ENCODE results near the gene METTL13.
A peak's percentile ranks its signal among the peaks of the same experiment; 100 is the strongest.

METTL13 gene

GRCh38 chr1:171739656-171740055 lies 41.8 kb upstream of the METTL13 start:
- peaks cover 8% of the 10 kb centered on the region for H3F3A ChIP-seq (ENCODE audit: insufficient read depth, low read length)
- no peaks in the 10 kb centered on the region for H4K20me1 ChIP-seq (ENCODE audit: insufficient read depth, low read length)
- no peaks in the 10 kb centered on the region for H3K36me3 ChIP-seq (replicated peaks; ENCODE audit: insufficient read depth, low read length)
- TF ChIP-seq CTCF (IDR thresholded peaks at IDR 0.05; ENCODE audit: low read length) (no peak), EZH2 (optimal IDR thresholded peaks at IDR 0.05; ENCODE audit: low read depth, low read length) (no peak), EZH2phosphoT487 (IDR thresholded peaks at IDR 0.05; ENCODE audit: low read length) (no peak)
- no peaks in the 10 kb centered on the region for H3K9me3 ChIP-seq (replicated peaks; ENCODE audit: insufficient read depth, low read length)
- no peak overlapping the region for H3K9ac ChIP-seq (ENCODE audit: low read length)
- H3K79me2 ChIP-seq (ENCODE audit: low read length), result 0 out of 2 replicates have a peak, but pooled peaks cover 9% of the 10 kb centered on the region
- H3K4me3 ChIP-seq (ENCODE audit: low read length), result no peak overlapping the region
- no peak overlapping the region for H2AFZ ChIP-seq (ENCODE audit: low read length)
- peaks cover 7% of the 10 kb centered on the region for H3K4me1 ChIP-seq (ENCODE audit: low read length)
- H3K27ac ChIP-seq (ENCODE audit: low read length), result no peak overlapping the region
- no peaks in the 10 kb centered on the region for H3K9me2 ChIP-seq (replicated peaks; ENCODE audit: insufficient read depth, low read length)
- no peaks in the 10 kb centered on the region for H3K27me3 ChIP-seq (replicated peaks; ENCODE audit: insufficient read depth, low read length)
- no peak overlapping the region for H3K4me2 ChIP-seq (ENCODE audit: low read depth, low read length)
- DNase-seq, result no peak

GRCh38 chr1:171740356-171740863 lies 41.0 kb upstream of the METTL13 start:
- no peaks in the 10 kb centered on the region for H3K27me3 ChIP-seq (replicated peaks; ENCODE audit: insufficient read depth, low read length)
- H3K9me2 ChIP-seq (replicated peaks; ENCODE audit: insufficient read depth, low read length), result no peaks in the 10 kb centered on the region
- H3K4me1 ChIP-seq (ENCODE audit: low read length), result peaks cover 7% of the 10 kb centered on the region
- no peaks in the 10 kb centered on the region for H3K9me3 ChIP-seq (replicated peaks; ENCODE audit: insufficient read depth, low read length)
- H3K36me3 ChIP-seq (replicated peaks; ENCODE audit: insufficient read depth, low read length), result no peaks in the 10 kb centered on the region
- TF ChIP-seq CTCF (IDR thresholded peaks at IDR 0.05; ENCODE audit: low read length), result no peak
- TF ChIP-seq EZH2 (optimal IDR thresholded peaks at IDR 0.05; ENCODE audit: low read depth, low read length), result no peak
- TF ChIP-seq EZH2phosphoT487 (IDR thresholded peaks at IDR 0.05; ENCODE audit: low read length), result no peak
- no peak overlapping the region for H3K27ac ChIP-seq (ENCODE audit: low read length)
- peak overlapping the region; percentile 83; the same call in 1 of the 2 replicates for H3K4me2 ChIP-seq (ENCODE audit: low read depth, low read length)
- no peak overlapping the region for H3K4me3 ChIP-seq (ENCODE audit: low read length)
- peaks cover 8% of the 10 kb centered on the region for H3F3A ChIP-seq (ENCODE audit: insufficient read depth, low read length)
- peak overlapping the region; percentile 100; the same call in 1 of the 2 replicates for H2AFZ ChIP-seq (ENCODE audit: low read length)
- H3K79me2 ChIP-seq (ENCODE audit: low read length), result 0 out of 2 replicates have a peak, but pooled peaks cover 9% of the 10 kb centered on the region
- no peak for DNase-seq
- no peak overlapping the region for H3K9ac ChIP-seq (ENCODE audit: low read length)
- H4K20me1 ChIP-seq (ENCODE audit: insufficient read depth, low read length), result no peaks in the 10 kb centered on the region

DNA sequence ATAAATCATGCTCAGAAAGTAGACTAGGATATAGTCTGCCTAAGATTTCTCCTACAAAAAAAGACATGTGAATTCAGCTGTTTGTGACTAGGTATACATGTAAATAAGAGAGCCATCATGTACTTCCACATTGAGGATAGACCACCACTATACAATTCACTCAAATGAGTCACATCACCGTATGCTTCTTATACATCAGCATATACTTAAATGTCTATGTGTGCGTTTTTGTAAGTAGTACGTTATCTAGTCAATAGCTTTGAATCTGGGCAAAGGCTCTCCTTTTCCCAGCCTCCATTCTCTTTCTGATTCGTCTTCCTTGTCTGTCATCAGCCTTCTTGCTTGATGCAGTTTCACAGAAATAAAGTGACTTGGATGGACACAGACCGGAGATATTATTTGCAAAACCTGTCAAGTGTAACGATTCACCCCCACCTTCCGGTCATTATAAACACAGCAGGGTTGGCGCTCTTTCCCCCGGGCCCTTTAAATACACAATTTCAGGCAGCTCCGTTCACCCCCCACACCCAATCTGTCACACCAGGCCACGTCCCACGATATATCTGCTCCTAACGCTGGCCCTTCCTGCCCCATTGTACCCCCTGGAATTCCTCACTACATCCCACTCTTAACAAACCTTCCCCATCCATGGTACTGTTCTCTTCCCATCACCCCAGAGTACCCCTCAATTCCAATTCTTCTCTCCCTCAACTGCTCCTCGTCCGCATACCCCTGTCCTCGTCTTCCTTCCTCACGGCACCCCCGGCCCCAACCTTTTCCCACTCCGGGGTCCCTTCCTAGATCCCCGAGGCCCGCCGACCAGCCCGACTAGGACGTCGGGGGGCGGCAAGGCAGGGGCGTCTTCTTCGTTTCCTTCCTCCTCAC lies 40.2 kb upstream of the METTL13 start:
- Histone ChIP-seq H3K4me1 (ENCODE audit: low read length) (peaks cover 7% of the 10 kb centered on the region), H3K79me2 (ENCODE audit: low read length) (0 out of 2 replicates have a peak, but pooled peaks cover 9% of the 10 kb centered on the region), H3K9me3 (replicated peaks; ENCODE audit: insufficient read depth, low read length) (no peaks in the 10 kb centered on the region), H2AFZ (ENCODE audit: low read length) (peak overlapping the region; percentile 100), H3K27me3 (replicated peaks; ENCODE audit: insufficient read depth, low read length) (no peaks in the 10 kb centered on the region), H3K9me2 (replicated peaks; ENCODE audit: insufficient read depth, low read length) (no peaks in the 10 kb centered on the region), H3F3A (ENCODE audit: insufficient read depth, low read length) (peaks cover 8% of the 10 kb centered on the region), H4K20me1 (ENCODE audit: insufficient read depth, low read length) (no peaks in the 10 kb centered on the region), H3K4me2 (ENCODE audit: low read depth, low read length) (peak overlapping the region; percentile 83), H3K36me3 (replicated peaks; ENCODE audit: insufficient read depth, low read length) (no peaks in the 10 kb centered on the region), H3K9ac (ENCODE audit: low read length) (peak overlapping the region; percentile 88), H3K27ac (ENCODE audit: low read length) (peak overlapping the region; percentile 86; the same call in 1 of the 2 replicates), H3K4me3 (ENCODE audit: low read length) (peak overlapping the region; percentile 96)
- no peak for TF ChIP-seq EZH2 (optimal IDR thresholded peaks at IDR 0.05; ENCODE audit: low read depth, low read length)
- TF ChIP-seq CTCF (IDR thresholded peaks at IDR 0.05; ENCODE audit: low read length), result peak; percentile 38
- TF ChIP-seq EZH2phosphoT487 (IDR thresholded peaks at IDR 0.05; ENCODE audit: low read length), result no peak
- peak; percentile 61 for DNase-seq
